Aorta (tissue), 5 donors: ENCODE results near the gene BZW2. TPM values are rescaled to one million over a fixed set of nuclear protein-coding genes. Genes with fewer than 3 reads are reported as not detected.

Experiments
- ATAC-seq: fragments of 200-7000 bp; cut with Tn5 transposase; one replicate; pipeline ENCODE4 v1.9.1; 2022; ENCODE audit warnings: moderate library complexity; ENCODE audit not compliant: low FRiP score
- DNase-seq, 2 donors: peaks; one replicate each; pipeline ENCODE4 v3.0.0-alpha.2; 2020
- H3K27ac ChIP-seq, 2 donors: one replicate each; pipeline ENCODE4 v1.5.1; 2013; ENCODE audit warnings: low read length in 2 of 2, mild to moderate bottlenecking in 2 of 2, moderate library complexity in 2 of 2, control low read depth in 1 of 2, inconsistent platforms in 1 of 2, low read depth in 1 of 2
- H3K27me3 ChIP-seq, 2 donors: one replicate each; pipeline ENCODE4 v1.6.1; 2013; ENCODE audit warnings: control low read depth in 1 of 2, low read length in 1 of 2, mild to moderate bottlenecking in 1 of 2, moderate library complexity in 1 of 2; ENCODE audit not compliant: insufficient read depth in 2 of 2, control insufficient read depth in 1 of 2
- H3K36me3 ChIP-seq, 2 donors: one replicate each; pipeline ENCODE4 v1.6.1; 2013; ENCODE audit warnings: control low read depth in 1 of 2, low read length in 1 of 2, mild to moderate bottlenecking in 1 of 2; ENCODE audit not compliant: insufficient read depth in 2 of 2, control insufficient read depth in 1 of 2
- H3K4me1 ChIP-seq, 2 donors: one replicate each; pipeline ENCODE4 v1.6.1; 2013; ENCODE audit warnings: low read length in 2 of 2, control low read depth in 1 of 2, mild to moderate bottlenecking in 1 of 2, moderate library complexity in 1 of 2; ENCODE audit not compliant: insufficient read depth in 2 of 2, control insufficient read depth in 1 of 2
- H3K4me3 ChIP-seq, 2 donors: one replicate each; pipeline ENCODE4 v1.5.1; 2013; ENCODE audit warnings: low read length in 2 of 2, control low read depth in 1 of 2, mild to moderate bottlenecking in 1 of 2
- H3K9me3 ChIP-seq: one replicate; pipeline ENCODE4 v1.6.1; 2013; ENCODE audit warnings: mild to moderate bottlenecking, low read length; ENCODE audit not compliant: control insufficient read depth
- WGBS, 2 donors: extraction: QIAGEN DNeasy Blood & Tissue Kit; methylation state at CpG; one replicate each; pipeline ENCODE4 v1.1.7; 2013; 5-methylcytosine and 5-hydroxymethylcytosine counted together
- intact Hi-C, 2 donors: fragments of 100-400 bp; cut with DNase I; formaldehyde crosslinking; loops; one replicate each; pipeline versions ENCODE4 v1.14.2 to v1.15.0; 2022
- polyA plus RNA-seq, 2 donors: library from polyadenylated mRNA; stranded (reverse); fragments of 200-250 nt; gene quantifications; one replicate each; pipeline ENCODE4 v1.2.3, GENCODE V29; 2013
- total RNA-seq, 2 donors: library from RNA; stranded (reverse); fragmentation: NEBNext Ultra II Directional; extraction: Animal tissue kit (Norgen Biotek cat#: 25700); gene quantifications; one replicate each; pipeline ENCODE4 v1.2.1, GENCODE V29; 2021
- donor health status: healthy with polysubstance abuse.
- donor health status: Bipolar disorder and iron deficiency.
- donor health status: DM: no; HTN: no; CAD: no.
- donor health status: DM: no; HTN: no; CAD: no.
- donor health status: DM: yes; HTN: yes; CAD: no.

Gene BZW2
- total and polyA plus RNA-seq, 4 donors = 9.0 to 32.8 (median 22.8) TPM

GRCh38 chr7:16739863-16740622 is 94.1 kb downstream of the BZW2 start:
- H3K9me3 ChIP-seq = no peaks in the 10 kb centered on the region
- DNase-seq (no peak), ATAC-seq (peak; percentile 83)
- H3K4me1 ChIP-seq = no peaks in the 10 kb centered on the region
- intact Hi-C loops = no loop called here
- 39 to 47% methylated on average over 6 of the region's 6 CpGs for WGBS, 2 donors
- H3K27me3 ChIP-seq = no peaks in the 10 kb centered on the region
- no peak overlapping the region for H3K27ac ChIP-seq
- H3K4me3 ChIP-seq = no peak overlapping the region
- no peaks in the 10 kb centered on the region for H3K36me3 ChIP-seq

DNA sequence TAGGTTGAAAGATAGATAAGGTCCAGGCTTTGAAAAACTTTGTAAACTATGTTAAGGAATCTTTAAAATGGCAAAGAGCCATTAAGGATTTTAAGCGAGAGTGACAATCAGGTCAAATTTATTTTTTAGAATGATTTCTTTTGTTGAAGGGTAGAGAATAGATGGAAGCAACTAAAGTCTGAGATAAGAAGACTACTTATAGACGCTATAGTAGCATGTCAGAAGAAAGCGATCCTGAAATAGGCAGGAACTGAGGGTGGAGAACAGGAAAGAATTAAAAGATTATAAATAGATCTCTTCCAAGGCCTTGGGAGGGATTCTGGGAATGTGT is 94.6 kb downstream of the BZW2 start:
- ATAC-seq (no peak), DNase-seq (no peak)
- no peak overlapping the region for H3K27ac ChIP-seq

DNA sequence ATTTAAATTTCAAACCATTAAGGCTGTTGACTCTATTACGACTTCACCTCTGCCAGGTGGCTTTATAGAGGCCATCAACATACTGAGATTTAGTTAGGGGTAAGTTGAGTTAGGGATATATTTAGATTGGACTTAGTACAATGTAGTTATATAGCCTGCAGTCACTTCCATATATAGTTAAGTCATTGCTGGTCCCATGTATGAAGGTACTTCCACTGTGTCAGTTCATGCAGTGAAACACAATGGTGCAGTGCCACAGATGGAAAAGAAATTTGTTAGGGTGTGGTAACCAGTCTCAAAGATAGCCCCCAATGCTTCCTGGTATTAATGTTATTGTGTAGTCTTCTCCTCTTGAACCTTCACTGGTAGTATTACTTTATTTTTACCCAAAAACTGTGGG is 95.0 kb downstream of the BZW2 start:
- Histone ChIP-seq H3K27ac (no peak overlapping the region), H3K4me3 (no peak overlapping the region), H3K36me3 (no peaks in the 10 kb centered on the region), H3K4me1 (no peaks in the 10 kb centered on the region), H3K27me3 (no peaks in the 10 kb centered on the region), H3K9me3 (no peaks in the 10 kb centered on the region)
- intact Hi-C loops = no loop called here
- ATAC-seq (no peak), DNase-seq (no peak)
- WGBS, 2 donors = 91 to 96% methylated on average over 1 of the region's 1 CpG

More for the DNA sequence above, 94.6 kb downstream of the BZW2 start:
- WGBS, 2 donors = 79 to 81% methylated on average over 3 of the region's 3 CpGs
- Histone ChIP-seq H3K4me1 (no peaks in the 10 kb centered on the region), H3K4me3 (no peak overlapping the region), H3K36me3 (no peaks in the 10 kb centered on the region), H3K9me3 (no peaks in the 10 kb centered on the region), H3K27me3 (no peaks in the 10 kb centered on the region)
- intact Hi-C loops = no loop called here

GRCh38 chr7:16741676-16742075 is 95.7 kb downstream of the BZW2 start:
- H3K4me1 ChIP-seq = no peaks in the 10 kb centered on the region
- no peak for ATAC-seq

GRCh38 chr7:16742547-16742946 is 96.6 kb downstream of the BZW2 start:
- no peak for ATAC-seq
- no peaks in the 10 kb centered on the region for H3K36me3 ChIP-seq
- intact Hi-C loops = no loop called here
- H3K4me3 ChIP-seq = no peak overlapping the region
- no peak for DNase-seq
- no peaks in the 10 kb centered on the region for H3K27me3 ChIP-seq
- H3K27ac ChIP-seq = no peak overlapping the region
- 65 to 98% methylated on average over 3 of the region's 3 CpGs for WGBS, 2 donors
- no peaks in the 10 kb centered on the region for H3K4me1 ChIP-seq
- H3K9me3 ChIP-seq = no peaks in the 10 kb centered on the region

More at GRCh38 chr7:16741676-16742075, 95.7 kb downstream of the BZW2 start:
- intact Hi-C loops = no loop called here
- H3K9me3 ChIP-seq = no peaks in the 10 kb centered on the region
- no peak overlapping the region for H3K27ac ChIP-seq
- no peaks in the 10 kb centered on the region for H3K36me3 ChIP-seq
- no peak for DNase-seq
- no peaks in the 10 kb centered on the region for H3K27me3 ChIP-seq
- WGBS, 2 donors = 100% methylated on average over 1 of the region's 1 CpG
- no peak overlapping the region for H3K4me3 ChIP-seq

DNA sequence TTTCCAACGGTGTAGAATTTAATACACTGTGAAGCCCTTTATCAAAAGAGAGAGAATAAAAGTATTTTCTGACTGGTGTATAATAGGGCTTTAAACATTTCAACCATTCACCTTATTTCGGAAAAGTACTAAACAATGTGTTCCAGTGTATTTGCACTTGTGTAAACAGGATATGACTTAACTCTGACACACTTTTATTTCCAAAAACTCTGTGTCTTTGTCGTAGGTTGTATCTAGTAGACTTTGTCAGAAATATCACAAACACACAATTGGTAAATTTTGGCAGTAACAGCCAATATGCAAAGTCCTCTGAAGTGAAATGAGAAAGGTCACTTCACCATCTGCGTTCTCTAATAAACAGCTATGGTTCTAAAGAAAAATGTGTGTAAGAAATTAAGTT is 97.3 kb downstream of the BZW2 start:
- Histone ChIP-seq H3K4me3 (no peak overlapping the region), H3K4me1 (no peaks in the 10 kb centered on the region), H3K36me3 (no peaks in the 10 kb centered on the region), H3K27me3 (no peaks in the 10 kb centered on the region), H3K9me3 (no peaks in the 10 kb centered on the region), H3K27ac (no peak overlapping the region)
- WGBS, 2 donors = 55 to 56% methylated on average over 4 of the region's 4 CpGs
- no peak for ATAC-seq
- intact Hi-C loops = no loop called here
- no peak for DNase-seq

DNA sequence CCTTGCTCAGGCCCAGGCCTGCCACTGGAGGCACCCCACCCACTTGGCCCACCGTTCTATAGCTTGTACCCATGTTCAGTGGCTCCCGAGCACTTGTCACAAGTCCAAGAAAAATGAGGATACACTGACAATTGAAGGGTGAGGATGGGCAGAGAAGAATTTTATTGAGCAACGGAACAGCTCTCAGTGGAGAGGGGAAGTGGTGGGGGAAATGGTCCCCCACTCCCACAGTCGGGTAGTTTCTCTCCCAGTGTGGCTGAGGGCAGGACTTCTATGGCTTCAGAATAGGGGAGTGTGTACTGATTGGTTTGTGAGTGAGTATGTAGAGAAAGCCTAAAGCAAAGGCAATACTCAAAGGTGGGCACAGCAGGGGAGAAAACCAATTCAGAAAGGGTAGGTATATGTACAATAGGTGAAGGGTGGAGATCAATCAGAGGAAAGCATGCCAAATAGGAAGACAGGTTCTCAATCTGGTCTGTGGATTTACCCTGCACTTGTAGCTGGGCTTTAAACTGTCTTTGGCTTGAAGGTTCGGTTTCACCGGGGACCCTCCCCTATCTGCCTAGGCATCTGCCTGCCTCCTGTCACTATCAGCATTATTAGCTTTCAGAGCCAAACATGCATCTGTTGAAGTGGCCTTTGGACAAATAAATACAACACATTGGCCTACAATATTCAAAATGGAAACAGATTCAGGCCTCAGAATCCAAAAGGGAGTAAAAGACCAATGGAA is 98.7 kb downstream of the BZW2 start:
- no peaks in the 10 kb centered on the region for H3K36me3 ChIP-seq
- ATAC-seq = no peak
- WGBS, 2 donors = 92 to 95% methylated on average over 6 of the region's 6 CpGs
- H3K4me1 ChIP-seq = no peaks in the 10 kb centered on the region
- no peak overlapping the region for H3K27ac ChIP-seq
- intact Hi-C loops = no loop called here
- H3K9me3 ChIP-seq = no peaks in the 10 kb centered on the region
- H3K4me3 ChIP-seq = no peak overlapping the region
- no peak for DNase-seq
- no peaks in the 10 kb centered on the region for H3K27me3 ChIP-seq

DNA sequence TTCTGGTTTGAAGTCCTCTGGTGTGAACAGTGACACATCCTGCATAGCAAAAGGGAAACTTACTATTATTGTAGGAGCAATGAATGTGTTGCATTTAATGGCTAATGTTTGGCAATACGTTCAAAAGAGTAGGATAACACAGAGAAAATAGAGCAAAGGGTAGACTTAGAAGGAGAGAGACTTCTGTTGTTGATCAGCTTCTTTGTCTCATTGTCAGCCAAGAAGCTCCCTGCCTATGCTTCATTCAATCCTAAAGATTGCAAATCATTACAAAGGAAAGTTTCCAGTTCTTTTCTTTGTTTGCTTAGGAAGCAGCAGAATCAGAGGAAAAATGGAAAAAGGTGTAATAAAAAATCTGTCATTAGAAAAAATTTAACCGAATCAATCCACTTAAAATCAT is 99.7 kb downstream of the BZW2 start:
- Histone ChIP-seq H3K36me3 (no peaks in the 10 kb centered on the region), H3K4me3 (no peak overlapping the region), H3K27me3 (no peaks in the 10 kb centered on the region), H3K27ac (no peak overlapping the region), H3K9me3 (no peaks in the 10 kb centered on the region), H3K4me1 (no peaks in the 10 kb centered on the region)
- DNase-seq (no peak), ATAC-seq (no peak)
- intact Hi-C loops = no loop called here
- WGBS, 2 donors = 89 to 92% methylated on average over 2 of the region's 2 CpGs

DNA sequence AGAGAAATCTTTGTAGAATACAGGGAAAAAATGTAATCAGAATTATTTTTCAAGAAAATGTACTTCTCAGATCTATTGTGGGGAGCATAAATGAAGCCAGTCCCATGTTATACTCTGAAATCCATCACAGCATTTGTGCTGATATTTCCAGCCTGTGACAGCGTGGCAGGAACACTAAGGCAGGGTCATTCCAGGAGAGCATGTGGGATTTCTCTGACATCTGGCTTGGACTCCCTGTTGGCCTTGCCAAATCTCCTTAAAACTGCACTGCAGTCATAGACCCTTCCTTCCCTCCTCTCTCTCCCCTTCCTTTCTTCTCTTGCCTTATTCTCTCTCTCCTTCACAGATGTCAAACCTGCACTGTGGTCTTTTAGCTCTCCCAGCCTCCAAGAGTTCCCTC is 101.1 kb downstream of the BZW2 start:
- no peak for ATAC-seq

More for the DNA sequence above, 101.1 kb downstream of the BZW2 start:
- intact Hi-C loops = no loop called here
- Histone ChIP-seq H3K4me1 (no peaks in the 10 kb centered on the region), H3K27me3 (no peaks in the 10 kb centered on the region), H3K27ac (no peak overlapping the region), H3K9me3 (no peaks in the 10 kb centered on the region), H3K4me3 (no peak overlapping the region), H3K36me3 (no peaks in the 10 kb centered on the region)
- 5% methylated on average over 1 of the region's 1 CpG for WGBS, 2 donors
- no peak for DNase-seq
